ENCODE data around the gene LAPTM4A. TPM values are rescaled to one million over a fixed set of nuclear protein-coding genes. Genes with fewer than 3 reads are reported as not detected.
"Not testable (repeated sequence)": the region's sequence is repeated elsewhere in the genome, so short reads cannot be mapped to it uniquely, and the experiment has no call there.

LAPTM4A gene
- total RNA-seq, 1 experiment from 2014 or later: 26.8 TPM

DNA sequence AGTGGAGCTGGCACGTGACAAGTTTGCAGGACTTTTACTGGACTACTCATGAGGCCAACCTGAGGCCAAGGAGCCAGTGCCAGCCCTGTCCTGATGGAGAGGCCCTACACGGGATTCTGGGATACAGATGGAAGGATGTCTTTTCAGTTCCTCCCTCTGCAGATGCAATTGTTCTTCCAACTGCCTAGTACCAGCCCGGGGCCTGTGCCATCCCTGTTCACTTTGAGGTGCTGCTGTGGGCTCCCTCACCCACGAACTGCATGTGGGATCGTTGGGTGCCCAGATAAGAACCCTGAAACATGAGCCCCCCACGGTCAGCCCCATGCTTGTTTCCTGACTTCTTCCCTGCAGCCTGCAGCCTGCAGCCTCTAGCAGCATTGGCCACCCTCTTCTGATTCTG lies 25.3 kb upstream of the LAPTM4A start:
- no peak for DNase-seq (ENCODE audit: low spot score)

DNA sequence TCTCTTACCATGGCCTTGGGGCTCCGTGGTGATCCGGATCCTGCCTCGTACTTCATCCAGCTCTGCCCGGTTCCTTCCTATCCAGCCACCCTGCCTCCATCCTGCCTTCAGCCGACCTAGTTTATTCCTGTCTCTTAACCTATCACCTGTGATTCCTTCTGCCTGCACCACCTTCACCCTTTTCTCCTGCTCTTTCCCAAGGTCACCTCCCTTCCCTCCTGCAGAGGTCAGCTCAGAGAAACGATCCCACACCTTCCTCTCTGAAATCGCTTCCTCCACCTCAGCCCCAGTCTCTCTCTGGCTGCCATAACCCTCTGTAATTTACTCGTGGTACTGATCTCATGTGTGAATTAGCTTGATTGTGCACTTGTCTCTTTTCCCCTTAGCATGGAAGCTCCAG lies 23.5 kb upstream of the LAPTM4A start:
- no peak for DNase-seq (ENCODE audit: low spot score)

DNA sequence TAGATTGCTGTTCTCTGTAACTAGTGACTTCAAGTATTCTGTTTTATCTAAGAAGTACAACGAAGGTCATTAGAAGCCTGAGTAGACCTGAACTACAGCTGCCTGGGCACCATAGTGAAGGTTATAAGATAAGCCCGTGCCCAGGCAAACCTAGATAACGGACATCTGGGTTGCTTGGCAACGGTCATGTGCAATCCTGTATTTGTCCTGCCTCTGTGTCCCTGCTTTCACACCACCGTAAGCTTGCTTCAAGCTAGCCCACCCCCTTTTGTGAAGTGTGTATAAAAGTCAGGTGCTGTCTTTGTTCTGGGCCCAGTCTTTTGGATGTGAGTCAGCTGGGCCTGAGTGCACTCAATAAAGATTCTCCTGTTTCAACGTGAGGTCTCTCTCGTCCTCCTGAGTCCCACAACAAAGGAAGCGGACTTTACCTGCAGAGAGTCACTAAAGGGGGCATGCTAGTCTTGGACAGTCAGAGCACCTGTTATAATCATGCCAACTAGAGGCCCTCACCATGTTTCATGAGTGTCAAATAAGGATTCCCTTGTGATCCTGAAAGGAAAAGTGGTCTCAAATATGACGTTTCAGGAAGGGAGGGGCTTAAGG lies 22.7 kb upstream of the LAPTM4A start:
- DNase-seq (ENCODE audit: low spot score): not testable (repeated sequence)

DNA sequence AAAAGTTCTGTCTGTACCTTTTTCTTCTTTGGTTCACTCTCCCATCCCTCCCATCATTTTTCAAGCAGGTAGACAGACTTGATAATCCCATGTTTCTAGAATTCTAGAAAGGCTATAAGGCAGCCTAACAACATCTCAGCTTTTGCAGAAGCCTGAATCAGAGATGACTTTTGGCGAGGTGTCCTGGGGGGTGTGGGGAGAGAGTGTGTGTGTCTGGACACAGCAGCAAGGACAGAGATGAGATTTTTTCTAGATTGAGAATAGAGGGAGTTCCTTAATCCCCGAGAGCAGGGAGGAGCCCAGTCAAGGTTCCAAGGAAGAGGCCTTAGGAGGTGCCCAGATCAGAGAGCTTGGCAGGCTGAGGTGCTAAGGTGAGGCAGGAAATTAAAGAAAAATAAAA lies 22.0 kb upstream of the LAPTM4A start:
- DNase-seq (ENCODE audit: low spot score): no peak

DNA sequence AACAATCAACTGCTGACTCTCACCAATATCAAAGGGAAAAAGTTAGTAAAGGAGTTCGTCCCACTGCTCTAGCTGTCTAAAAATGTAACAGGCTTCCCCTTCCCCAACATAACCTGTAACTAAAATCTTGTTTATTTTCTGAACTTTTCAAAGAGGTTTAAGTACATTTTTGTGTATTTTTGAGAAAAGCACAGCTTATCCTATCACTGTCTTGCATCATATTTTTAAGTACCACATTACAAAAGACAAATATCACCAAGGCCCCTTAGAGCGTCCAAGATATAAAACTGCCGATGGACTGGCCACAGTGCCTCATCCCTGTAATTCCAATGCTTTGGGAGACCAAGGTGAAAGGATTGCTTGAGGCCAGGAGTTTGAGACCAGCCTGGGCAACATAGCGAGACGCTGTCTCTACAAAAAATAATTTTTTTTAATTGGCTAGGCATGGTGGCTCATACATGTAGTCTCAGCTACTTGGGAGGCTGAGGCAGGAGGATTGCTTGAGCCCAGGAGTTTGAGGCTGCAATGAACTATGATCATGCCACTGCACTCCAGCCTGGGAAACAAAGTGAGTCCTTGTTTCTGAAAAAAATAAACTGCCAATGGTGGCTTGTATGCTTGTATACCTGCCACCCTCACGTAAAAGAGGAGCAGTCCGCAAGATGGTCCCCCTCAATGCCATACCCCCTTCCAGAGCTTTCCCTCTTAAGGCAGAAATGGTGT lies 21.2 kb upstream of the LAPTM4A start:
- DNase-seq (ENCODE audit: low spot score): no peak

DNA sequence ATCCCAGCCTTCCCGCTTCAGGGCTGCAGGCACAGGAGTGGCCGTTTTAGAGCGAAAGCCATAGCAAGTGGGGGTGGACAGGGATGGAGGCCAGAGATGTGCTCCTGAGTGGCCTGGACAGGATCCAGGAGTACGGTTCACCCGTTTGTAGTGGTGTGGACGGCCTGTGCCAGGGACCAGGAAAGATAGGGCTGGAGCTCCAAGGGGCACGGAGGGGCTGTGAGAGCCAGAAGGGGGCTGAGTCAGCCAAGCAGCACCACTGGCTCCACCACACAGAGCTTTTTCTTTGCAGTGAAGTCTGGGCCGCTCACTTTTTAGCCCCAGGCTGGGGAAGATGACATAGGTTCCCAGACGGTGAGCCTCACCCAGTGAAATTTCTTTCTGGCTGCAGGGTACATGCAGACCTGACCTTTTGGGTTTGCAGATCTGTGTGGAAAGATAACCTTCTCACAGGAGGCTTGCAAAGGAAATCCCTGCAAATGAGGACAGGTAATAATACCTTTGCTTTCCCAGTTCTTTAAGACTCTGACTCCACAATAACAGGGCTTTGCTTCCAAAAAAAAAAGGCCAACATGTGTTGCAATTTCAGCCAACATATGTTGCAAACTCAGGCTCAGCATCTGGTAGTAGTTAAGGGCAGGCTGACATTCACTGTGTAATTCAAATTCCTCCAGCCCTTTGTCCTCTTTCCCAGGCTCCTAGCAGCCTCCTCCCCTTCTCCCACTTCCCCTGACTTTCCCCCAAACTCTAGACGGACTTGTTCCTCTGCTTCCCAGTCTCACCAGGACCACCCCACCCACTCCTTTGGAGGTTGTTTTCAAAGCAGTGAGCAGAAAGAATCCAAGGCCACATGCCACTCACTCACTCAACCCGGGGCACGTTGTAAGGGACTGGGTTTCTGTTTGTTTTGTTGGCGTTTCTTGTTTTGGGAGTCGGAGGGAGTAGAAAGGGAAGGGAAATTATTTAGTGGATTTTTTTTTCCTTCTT lies 20.3 kb upstream of the LAPTM4A start:
- DNase-seq (ENCODE audit: low spot score): no peak

DNA sequence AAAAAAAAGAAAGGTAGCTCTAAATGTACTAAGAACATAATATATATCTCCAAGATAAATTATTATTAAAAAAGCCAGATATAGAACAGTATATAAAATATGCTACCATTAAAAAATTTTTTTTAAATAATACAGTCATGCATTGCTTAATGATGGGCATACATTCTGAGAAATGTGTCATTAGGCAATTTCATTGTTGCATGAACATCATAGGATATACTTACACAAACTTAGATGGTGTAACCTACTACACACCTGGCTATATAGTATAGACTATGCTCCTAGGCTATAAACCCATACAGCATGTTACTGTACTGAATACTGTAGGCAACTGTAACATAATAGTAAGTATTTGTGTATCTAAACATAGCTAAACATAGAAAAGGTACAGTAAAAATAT lies 18.3 kb upstream of the LAPTM4A start:
- DNase-seq (ENCODE audit: low spot score): no peak

DNA sequence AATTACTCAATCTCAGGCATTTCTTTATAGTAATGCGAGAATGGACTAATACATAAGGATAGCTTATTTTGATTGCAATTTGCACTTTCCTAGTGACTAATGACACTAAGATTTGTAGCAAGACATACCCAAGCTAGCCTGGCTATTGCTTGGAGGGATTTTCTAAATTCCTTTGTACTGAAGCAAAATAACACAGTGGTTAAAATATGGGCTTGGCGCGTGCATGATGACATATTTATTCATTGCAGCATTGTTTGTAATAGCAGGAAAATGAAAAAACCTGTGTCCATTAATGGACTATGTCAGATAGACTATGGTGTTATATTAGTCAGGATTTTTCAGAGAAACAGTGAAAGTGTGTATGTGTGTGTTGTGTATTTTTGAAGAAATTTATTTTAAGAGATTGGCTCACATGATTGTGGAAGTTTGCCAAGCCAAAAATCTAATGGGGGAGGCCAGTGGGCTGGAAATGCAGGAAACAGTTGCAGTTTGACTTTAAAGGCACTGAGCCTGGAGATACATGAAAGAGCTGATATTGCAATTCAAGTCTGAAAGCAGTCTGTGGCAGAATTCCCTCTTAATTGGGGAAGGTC lies 16.7 kb upstream of the LAPTM4A start:
- no peak for DNase-seq (ENCODE audit: low spot score)

DNA sequence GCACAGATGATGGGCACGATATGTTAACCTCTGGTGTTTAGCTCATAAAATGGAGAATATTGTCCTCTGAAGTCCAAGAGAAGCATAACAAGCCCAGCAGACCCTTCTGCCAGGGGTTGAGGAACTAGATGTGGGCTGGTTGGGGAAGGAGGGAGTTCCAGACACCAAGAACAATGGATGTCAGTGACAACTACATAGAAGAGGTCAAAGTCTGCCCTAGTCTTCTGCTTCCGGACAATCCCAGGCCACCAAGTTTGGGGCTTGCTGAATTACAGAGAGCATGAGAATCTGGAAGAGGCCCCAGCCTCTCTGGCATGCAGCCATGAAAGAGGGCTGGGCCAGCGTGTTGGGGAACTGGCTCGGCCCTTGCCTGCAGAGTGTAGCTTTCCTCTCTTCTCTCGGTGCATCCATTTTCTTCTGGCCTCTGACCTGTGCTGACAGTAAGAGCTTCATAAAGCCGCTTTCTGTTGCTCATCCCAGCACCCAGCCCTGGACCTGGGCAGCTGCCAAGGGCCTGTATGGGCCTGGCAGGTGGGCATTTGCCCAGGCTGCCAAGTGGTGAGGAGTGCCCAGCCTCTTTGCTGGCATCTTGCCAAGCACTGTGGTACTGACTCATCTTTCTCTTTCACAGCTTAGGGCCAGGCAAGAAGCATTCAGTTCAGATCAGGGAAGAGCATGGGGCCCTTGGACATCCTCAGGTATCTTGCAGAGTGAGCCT lies 14.6 kb upstream of the LAPTM4A start:
- peak; percentile 96 for DNase-seq (ENCODE audit: low spot score)

DNA sequence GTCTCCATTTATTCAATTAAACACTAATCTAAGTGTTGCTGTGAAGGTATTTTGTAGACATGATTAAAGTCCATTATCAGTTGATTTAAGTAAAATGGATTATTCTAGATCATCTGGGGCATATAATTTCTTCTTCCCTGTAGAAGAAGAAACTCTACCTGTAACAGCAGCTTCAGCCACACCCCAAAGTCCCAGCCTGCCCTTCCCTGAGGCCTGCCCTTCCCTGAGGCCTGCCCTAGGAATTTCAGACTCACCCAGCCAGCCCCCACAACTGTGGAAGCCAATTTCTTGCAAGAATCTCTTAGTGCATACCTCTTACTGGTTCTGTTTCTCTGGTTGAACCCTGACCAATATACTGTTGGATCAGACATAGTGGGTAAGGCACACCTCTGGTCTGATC lies 13.4 kb upstream of the LAPTM4A start:
- DNase-seq (ENCODE audit: low spot score): no peak

DNA sequence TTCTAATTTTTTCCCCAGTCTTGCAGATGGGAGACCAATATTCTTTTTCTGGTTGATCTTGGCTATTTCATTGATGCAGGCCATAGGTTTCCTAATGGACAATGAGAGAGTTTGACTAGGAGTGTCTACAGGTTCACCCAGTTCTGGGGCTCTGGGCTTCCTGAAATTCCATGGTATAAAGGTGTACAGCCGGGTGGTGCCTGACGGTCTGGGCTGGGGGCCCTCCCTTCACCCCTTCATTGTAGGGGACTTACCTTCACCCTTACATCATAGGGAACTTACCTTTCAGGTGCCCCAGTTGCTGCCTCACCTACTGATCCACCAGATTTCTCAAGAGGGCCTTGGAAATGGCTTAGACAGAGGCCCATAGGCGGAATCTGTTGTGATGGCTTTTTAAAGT lies 13.0 kb upstream of the LAPTM4A start:
- DNase-seq (ENCODE audit: low spot score): no peak

DNA sequence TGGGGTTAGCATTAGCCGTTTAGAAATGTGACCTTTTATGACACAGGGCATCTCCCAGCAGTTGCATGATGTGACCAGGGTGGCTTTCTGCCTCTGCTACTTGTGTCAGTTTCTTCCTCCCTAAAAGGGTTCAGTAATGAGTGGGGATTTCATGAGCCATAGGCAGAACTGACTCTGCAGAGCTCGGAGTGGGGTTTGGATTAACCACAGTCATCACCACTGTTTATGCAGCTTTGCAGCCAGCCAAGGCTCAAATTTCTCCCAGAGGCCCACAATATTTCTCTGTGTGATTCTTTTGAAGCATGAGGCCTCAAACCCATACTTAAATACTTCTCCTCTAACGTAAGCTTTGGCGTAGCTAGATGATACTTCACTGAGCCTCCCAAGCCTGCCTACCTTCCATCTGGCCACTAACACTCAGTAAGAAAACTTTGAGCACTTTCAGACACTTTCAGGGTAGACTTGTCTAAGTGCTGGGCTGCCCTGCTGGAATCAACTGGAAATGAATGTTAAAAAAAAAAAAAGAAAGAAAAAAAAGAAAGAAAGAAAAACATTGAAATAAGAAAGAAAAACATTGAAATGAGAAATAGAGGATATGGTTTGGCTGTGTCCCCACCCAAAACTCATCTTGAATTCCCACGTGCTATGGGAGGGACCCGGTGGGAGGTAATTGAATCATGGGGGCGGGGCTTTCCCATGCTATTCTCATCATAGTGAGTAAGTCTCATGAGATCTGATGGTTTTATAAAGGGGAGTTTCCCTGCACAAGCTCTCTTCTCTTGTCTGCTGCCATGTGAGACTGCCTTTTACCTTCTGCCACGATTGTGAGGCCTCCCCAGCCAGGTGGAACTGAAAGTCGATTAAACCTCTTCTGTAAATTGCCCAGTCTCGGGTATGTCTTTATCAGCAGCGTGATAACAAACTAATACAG lies 11.5 kb upstream of the LAPTM4A start:
- no peak for DNase-seq (ENCODE audit: low spot score)

DNA sequence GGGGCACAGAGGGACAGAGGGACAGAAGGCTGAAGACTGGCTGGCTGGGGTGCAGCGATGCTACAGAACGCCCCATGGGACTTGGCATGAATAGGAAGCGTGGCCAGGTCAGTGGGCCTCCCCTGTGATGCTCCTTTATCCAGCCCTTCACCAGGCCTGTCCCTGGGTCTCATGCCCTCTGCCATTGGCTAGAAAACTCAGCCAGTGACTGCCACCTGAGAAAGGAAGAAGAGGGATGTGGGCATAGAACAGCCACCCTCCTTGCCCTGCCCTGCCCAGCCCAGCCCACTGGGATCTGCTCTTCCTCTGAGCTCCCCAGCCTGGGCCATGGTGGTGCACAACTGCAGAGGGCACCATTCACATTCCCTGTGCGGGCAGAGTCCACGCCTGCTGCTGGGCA lies 10.5 kb upstream of the LAPTM4A start:
- DNase-seq (ENCODE audit: low spot score): no peak

DNA sequence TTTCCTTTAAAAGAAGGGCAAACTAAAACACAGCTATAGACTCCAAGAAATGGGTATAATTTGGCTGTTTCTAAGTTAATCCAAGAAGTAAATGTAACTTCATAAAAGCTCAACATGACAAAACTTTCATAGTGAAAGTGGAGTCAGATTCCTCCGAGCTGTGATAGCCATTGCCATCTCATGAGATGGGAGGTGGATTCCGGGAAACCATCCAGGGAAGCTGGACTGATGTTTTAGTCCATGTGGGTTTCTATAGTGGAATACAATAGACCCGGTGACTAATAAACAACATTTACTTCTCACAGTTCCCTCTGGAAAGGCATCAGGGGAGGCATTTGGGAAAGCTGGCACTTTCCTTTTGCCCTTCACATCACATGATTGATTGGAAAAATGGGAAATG lies 10.0 kb upstream of the LAPTM4A start:
- no peak for DNase-seq (ENCODE audit: low spot score)

DNA sequence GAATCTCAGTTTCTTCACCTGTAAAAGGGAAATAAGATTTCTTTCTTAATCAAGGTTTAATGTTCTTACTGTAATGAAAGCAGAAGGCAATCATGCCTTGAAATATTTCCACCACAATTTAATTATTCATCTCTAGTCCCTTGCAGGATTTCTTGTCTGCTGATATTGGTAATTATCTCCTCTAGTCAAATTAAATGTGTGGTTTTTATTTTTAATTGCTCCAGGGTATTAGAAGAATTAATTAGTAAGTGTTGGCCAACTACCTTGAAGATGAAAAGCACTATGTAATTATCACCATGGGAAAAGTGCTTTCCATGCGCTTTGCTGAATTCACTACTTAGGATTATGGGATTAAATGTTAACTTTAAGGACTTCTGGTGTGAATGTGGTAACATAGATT lies 8.7 kb upstream of the LAPTM4A start:
- DNase-seq (ENCODE audit: low spot score): no peak

DNA sequence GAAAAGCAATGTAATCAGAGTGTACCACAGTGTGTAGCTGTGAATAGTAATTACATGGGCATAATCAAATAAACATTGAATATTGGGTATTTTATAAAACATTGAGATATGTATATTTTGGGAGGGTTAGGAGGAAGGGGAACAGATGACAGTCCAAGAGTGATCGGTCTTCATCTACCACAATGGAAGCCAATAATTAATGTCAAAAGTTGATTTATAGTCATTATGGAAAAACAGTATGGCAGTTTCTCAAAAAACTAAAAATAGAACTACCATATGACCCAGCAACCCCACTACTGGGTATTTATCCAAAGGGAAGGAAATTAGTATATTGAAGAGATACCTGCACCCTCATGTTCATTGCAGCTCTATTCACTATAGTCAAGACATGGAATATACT lies 5.8 kb upstream of the LAPTM4A start:
- no peak for DNase-seq (ENCODE audit: low spot score)

DNA sequence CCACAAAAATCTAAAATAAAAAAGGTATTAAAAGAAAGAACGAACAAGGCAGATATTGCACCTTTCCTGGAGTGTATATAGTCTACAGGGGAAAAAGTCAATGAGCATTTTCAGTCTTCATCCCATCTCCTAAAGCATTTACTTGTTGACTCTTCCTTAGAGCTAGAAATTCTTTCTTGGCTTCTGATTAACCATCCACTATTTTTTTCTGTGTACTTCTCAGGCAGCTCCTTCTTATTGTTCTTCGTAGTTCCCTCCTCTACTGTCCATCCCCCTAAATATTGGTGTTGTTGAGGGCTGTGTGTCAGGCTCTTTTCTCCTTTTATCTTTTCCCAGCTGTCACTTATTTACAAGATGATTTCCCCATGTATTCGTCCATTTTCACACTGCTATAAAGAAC lies 3.5 kb upstream of the LAPTM4A start:
- no peak for DNase-seq (ENCODE audit: low spot score)

DNA sequence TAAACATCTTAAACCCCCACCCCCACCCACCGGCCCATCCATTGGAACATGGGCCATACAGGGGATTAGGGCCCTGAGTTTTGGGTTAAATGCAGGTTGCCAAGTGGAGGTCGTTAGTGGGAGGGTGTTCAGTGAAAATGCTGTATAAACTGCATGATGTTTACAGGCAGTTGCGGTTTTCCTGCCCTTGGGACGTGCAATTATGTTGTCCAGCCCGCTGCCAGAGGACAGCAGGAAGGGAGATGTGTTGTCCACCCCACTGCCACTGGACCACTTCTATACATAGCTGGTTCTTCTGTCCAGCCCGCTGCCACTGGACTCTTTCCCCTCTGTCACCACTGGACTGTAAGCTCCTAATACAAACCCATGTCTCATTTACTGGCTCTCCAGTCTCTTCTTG lies 2.7 kb upstream of the LAPTM4A start:
- DNase-seq (ENCODE audit: low spot score): no peak

DNA sequence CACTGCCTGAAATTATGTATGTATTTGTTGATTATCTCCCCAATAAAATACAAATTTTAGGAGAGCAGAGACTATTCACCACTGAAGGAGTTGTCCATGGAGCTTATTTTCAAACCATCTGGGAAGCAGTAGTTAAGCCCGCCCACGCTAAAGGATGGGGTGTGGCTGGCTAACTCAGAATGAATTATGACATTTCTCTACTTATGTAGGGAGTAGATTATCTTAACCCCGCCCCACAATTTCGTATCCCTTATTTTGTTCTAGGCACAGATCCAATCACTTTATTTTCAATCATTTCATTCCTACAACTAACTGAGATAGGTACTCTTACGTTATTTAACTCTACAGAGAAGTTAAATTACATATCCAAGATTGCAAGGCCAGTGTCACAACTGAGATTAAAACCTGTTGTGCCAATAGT lies 1.4 kb upstream of the LAPTM4A start:
- DNase-seq (ENCODE audit: low spot score): peak; percentile 74

DNA sequence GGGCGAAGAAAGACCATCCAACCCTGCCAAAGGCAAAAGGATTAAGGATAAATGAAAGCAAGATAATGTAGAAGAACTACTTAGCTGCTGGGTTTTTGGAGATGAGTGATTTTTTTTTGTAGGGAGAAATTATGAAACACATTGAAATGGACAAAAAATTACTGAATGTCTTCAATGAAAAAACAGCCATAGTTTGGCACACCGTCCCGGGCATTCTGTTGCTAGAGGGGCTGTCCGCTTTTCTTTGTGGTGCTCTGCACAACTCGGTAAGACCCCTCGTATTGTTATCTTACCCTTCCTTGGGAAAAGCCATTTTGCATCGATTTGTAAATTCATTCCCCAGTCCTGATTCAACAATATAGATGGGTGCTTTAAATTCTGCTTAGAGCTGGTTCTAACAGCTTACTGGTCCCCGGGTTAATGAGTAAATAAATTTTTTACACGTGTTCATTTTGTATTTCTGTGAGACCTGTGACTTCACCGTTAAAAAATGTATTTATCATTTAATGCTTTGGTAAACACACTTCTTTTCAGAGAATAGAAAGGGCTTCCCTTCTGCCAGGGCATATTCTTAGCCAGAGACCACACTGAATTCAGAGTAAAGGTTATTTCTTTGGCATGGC lies 912 bp upstream of the LAPTM4A start:
- peak; percentile 73 for DNase-seq (ENCODE audit: low spot score)

Data from HT-29 (cell line).